GM18873 (cell line): ENCODE measurements around the gene TTLL9.

ENCODE experiments used
- ATAC-seq: cut with Tn5 transposase; IDR thresholded peaks from one replicate; pipeline ENCODE4 v1.9.1; 2021; ENCODE audit warnings: mild to moderate bottlenecking, moderate library complexity, moderate number of reproducible peaks; ENCODE audit not compliant: unreplicated experiment, low FRiP score

Gene TTLL9

GRCh38 chr20:31836853-31837608, 33.4 kb upstream of the TTLL9 start:
- no peak for ATAC-seq

- no peak for ATAC-seq
Observed at GRCh38 chr20:31837896-31838397, 32.5 kb upstream of the TTLL9 start.

GRCh38 chr20:31838646-31839292, 31.7 kb upstream of the TTLL9 start:
- ATAC-seq: no peak

GRCh38 chr20:31839782-31840487, 30.5 kb upstream of the TTLL9 start:
- ATAC-seq: no peak

GRCh38 chr20:31840906-31841816, 29.3 kb upstream of the TTLL9 start:
- no peak for ATAC-seq

- ATAC-seq: no peak
Observed at GRCh38 chr20:31841928-31842327, 28.5 kb upstream of the TTLL9 start.

- no peak for ATAC-seq
Observed at GRCh38 chr20:31842471-31843157, 27.8 kb upstream of the TTLL9 start.

- ATAC-seq: no peak
Observed at GRCh38 chr20:31843288-31843687, 27.1 kb upstream of the TTLL9 start.

GRCh38 chr20:31843881-31844280, 26.6 kb upstream of the TTLL9 start:
- ATAC-seq: no peak

GRCh38 chr20:31844737-31845299, 25.6 kb upstream of the TTLL9 start:
- ATAC-seq: no peak

GRCh38 chr20:31845300-31845863, 25.1 kb upstream of the TTLL9 start, which contains the start of gene FOXS1:
Gene FOXS1, minus strand, starts transcription at chr20:31845604. Its CDS starts 62 bp downstream, at chr20:31845542.
- no peak for ATAC-seq

- ATAC-seq: no peak
Observed at GRCh38 chr20:31846793-31847138, 23.7 kb upstream of the TTLL9 start.

- no peak for ATAC-seq
Observed at GRCh38 chr20:31848088-31848999, 22.1 kb upstream of the TTLL9 start.

GRCh38 chr20:31849306-31849930, 21.0 kb upstream of the TTLL9 start:
- no peak for ATAC-seq

- ATAC-seq: no peak
Observed at GRCh38 chr20:31851240-31851955, 19.0 kb upstream of the TTLL9 start.

GRCh38 chr20:31853481-31853880, 17.0 kb upstream of the TTLL9 start:
- ATAC-seq: no peak

GRCh38 chr20:31856516-31856915, 13.9 kb upstream of the TTLL9 start:
- ATAC-seq: no peak
